ENCODE measurements around the gene GOLM1. TPM values are rescaled to one million over a fixed set of nuclear protein-coding genes. Genes with fewer than 3 reads are reported as not detected.
A peak's percentile ranks its signal among the peaks of the same experiment; 100 is the strongest.

The GOLM1 gene
- total and polyA plus RNA-seq, 5 experiments from 2014 or later, result 0.75 to 1.5 (median 1.1) TPM

GRCh38 chr9:86116425-86116824 lies 17.1 kb upstream of the GOLM1 start:
- H3K4me3 Mint-ChIP-seq, result no peak overlapping the region
- peaks cover 0 to 2% (median 0%) of the 10 kb centered on the region in 4 donors for H3K4me1 Mint-ChIP-seq
- no peak overlapping the region for H3K27ac Mint-ChIP-seq
- DNase-seq, result no peak
- H3K27me3 Mint-ChIP-seq, result peaks cover 6 to 18% (median 9%) of the 10 kb centered on the region in 5 donors
- peaks cover 0 to 2% (median 0%) of the 10 kb centered on the region in 9 donors for H3K9me3 Mint-ChIP-seq
- no peak for ATAC-seq
- no peaks in the 10 kb centered on the region for H3K36me3 Mint-ChIP-seq
- POLR2A ChIA-PET, result no interaction called here

GRCh38 chr9:86115886-86116285 lies 16.5 kb upstream of the GOLM1 start:
- DNase-seq, result no peak
- Mint-ChIP-seq H3K4me3 (no peak overlapping the region), H3K4me1 (peaks cover 0 to 2% (median 0%) of the 10 kb centered on the region in 4 donors), H3K9me3 (peaks cover 0 to 2% (median 0%) of the 10 kb centered on the region in 9 donors), H3K27me3 (peaks cover 6 to 18% (median 9%) of the 10 kb centered on the region in 5 donors), H3K27ac (no peak overlapping the region), H3K36me3 (no peaks in the 10 kb centered on the region)
- no peak for ATAC-seq
- POLR2A ChIA-PET, result no interaction called here

- ATAC-seq (no peak), DNase-seq (no peak)
- Mint-ChIP-seq H3K27me3 (peaks cover 7 to 16% (median 9%) of the 10 kb centered on the region in 5 donors), H3K4me1 (peaks cover 0 to 2% (median under 1%) of the 10 kb centered on the region in 4 donors), H3K9me3 (peaks cover 0 to 2% (median 0%) of the 10 kb centered on the region in 9 donors), H3K4me3 (no peak overlapping the region), H3K27ac (no peak overlapping the region), H3K36me3 (no peaks in the 10 kb centered on the region)
- POLR2A ChIA-PET, result no interaction called here
Observed at GRCh38 chr9:86112057-86112456, 12.7 kb upstream of the GOLM1 start.

GRCh38 chr9:86102626-86103025 lies 3.3 kb upstream of the GOLM1 start:
- ATAC-seq (no peak), DNase-seq (no peak)
- H3K9me3 Mint-ChIP-seq, result no peaks in the 10 kb centered on the region
- no peak overlapping the region for H3K4me3 Mint-ChIP-seq
- peaks cover 7 to 15% (median 10%) of the 10 kb centered on the region in 4 donors for H3K4me1 Mint-ChIP-seq
- peaks cover 0 to 4% (median 0%) of the 10 kb centered on the region in 3 donors for H3K36me3 Mint-ChIP-seq
- H3K27ac Mint-ChIP-seq, result peak overlapping the region in 1 of 10 donors; percentile 62
- peaks cover 15 to 37% (median 22%) of the 10 kb centered on the region in 5 donors for H3K27me3 Mint-ChIP-seq
- POLR2A ChIA-PET, result interaction anchor here (0.6 kb wide), 1 partner anchor 106 kb away, joined by 3 read pairs; no protein-coding TSS in a partner anchor

GRCh38 chr9:86099701-86100364 lies 475 bp upstream of the GOLM1 start:
- DNase-seq, result peak in 1 of 10 donors; percentile 8
- POLR2A ChIA-PET, result interaction anchor here (0.5 kb wide), 1 partner anchor 64 kb away, joined by 6 read pairs; no protein-coding TSS in a partner anchor
- H3K27me3 Mint-ChIP-seq, result peaks cover 17 to 49% (median 21%) of the 10 kb centered on the region in 5 donors

GRCh38 chr9:86097510-86098224 lies 1.7 kb downstream of the GOLM1 start:
- no peak for DNase-seq
- H3K9me3 Mint-ChIP-seq, result no peaks in the 10 kb centered on the region
- ATAC-seq, result no peak
- peak overlapping the region in 5 of 10 donors; percentile 64 to 71 (median 68) for H3K4me3 Mint-ChIP-seq
- peaks cover 0 to 4% (median 0%) of the 10 kb centered on the region in 3 donors for H3K36me3 Mint-ChIP-seq
- peaks cover 7 to 12% (median 10%) of the 10 kb centered on the region in 4 donors for H3K4me1 Mint-ChIP-seq
- POLR2A ChIA-PET, result no interaction called here
- peaks cover 16 to 39% (median 21%) of the 10 kb centered on the region in 5 donors for H3K27me3 Mint-ChIP-seq
- no peak overlapping the region for H3K27ac Mint-ChIP-seq

More at GRCh38 chr9:86099701-86100364, 475 bp upstream of the GOLM1 start:
- peak overlapping the region in 6 of 10 donors; percentile 12 to 79 (median 52) for H3K27ac Mint-ChIP-seq
- peak overlapping the region; percentile 80 to 95 (median 90) for H3K4me3 Mint-ChIP-seq
- ATAC-seq, result peak in 1 of 2 donors; percentile 53
- H3K36me3 Mint-ChIP-seq, result peaks cover 0 to 4% (median 0%) of the 10 kb centered on the region in 3 donors
- H3K4me1 Mint-ChIP-seq, result peaks cover 7 to 12% (median 10%) of the 10 kb centered on the region in 4 donors
- H3K9me3 Mint-ChIP-seq, result no peaks in the 10 kb centered on the region

- POLR2A ChIA-PET, result no interaction called here
- ATAC-seq (no peak), DNase-seq (no peak)
- Mint-ChIP-seq H3K36me3 (peaks cover 0 to 4% (median 0%) of the 10 kb centered on the region in 3 donors), H3K27me3 (peaks cover 17 to 32% (median 21%) of the 10 kb centered on the region in 5 donors), H3K4me1 (peaks cover 7 to 12% (median 10%) of the 10 kb centered on the region in 4 donors), H3K4me3 (no peak overlapping the region), H3K27ac (no peak overlapping the region), H3K9me3 (no peaks in the 10 kb centered on the region)
Observed at GRCh38 chr9:86096386-86096785, 3.0 kb downstream of the GOLM1 start.

GRCh38 chr9:86093788-86094555 lies 5.4 kb downstream of the GOLM1 start:
- ATAC-seq, result no peak
- H3K9me3 Mint-ChIP-seq, result peaks cover 0 to 5% (median 0%) of the 10 kb centered on the region in 9 donors
- H3K36me3 Mint-ChIP-seq, result peaks cover 0 to 5% (median 4%) of the 10 kb centered on the region in 3 donors
- H3K4me1 Mint-ChIP-seq, result peaks cover 0 to 3% (median 2%) of the 10 kb centered on the region in 4 donors
- DNase-seq, result no peak
- POLR2A ChIA-PET, result no interaction called here
- no peak overlapping the region for H3K27ac Mint-ChIP-seq
- peaks cover 13 to 34% (median 22%) of the 10 kb centered on the region in 5 donors for H3K27me3 Mint-ChIP-seq
- H3K4me3 Mint-ChIP-seq, result peak overlapping the region in 1 of 10 donors; percentile 34

GRCh38 chr9:86091477-86091876 lies 7.9 kb downstream of the GOLM1 start:
- DNase-seq, result no peak
- Mint-ChIP-seq H3K27me3 (peaks cover 0 to 26% (median 15%) of the 10 kb centered on the region in 5 donors), H3K36me3 (peaks cover 0 to 5% (median 4%) of the 10 kb centered on the region in 3 donors), H3K4me3 (no peak overlapping the region), H3K9me3 (peaks cover 0 to 24% (median 3%) of the 10 kb centered on the region in 9 donors), H3K27ac (no peak overlapping the region), H3K4me1 (no peaks in the 10 kb centered on the region)
- POLR2A ChIA-PET, result interaction anchor here (0.6 kb wide), 1 partner anchor 18 kb away, joined by 3 read pairs; no protein-coding TSS in a partner anchor
- ATAC-seq, result no peak

GRCh38 chr9:86082870-86083269 lies 16.5 kb downstream of the GOLM1 start:
- Mint-ChIP-seq H3K9me3 (peaks cover 0 to 11% (median 0%) of the 10 kb centered on the region in 9 donors), H3K27me3 (peaks cover 0 to 3% (median 2%) of the 10 kb centered on the region in 5 donors), H3K36me3 (no peaks in the 10 kb centered on the region), H3K27ac (no peak overlapping the region), H3K4me3 (no peak overlapping the region), H3K4me1 (no peaks in the 10 kb centered on the region)
- POLR2A ChIA-PET, result no interaction called here
- DNase-seq (no peak), ATAC-seq (no peak)

- DNase-seq (no peak), ATAC-seq (no peak)
- POLR2A ChIA-PET, result no interaction called here
- Mint-ChIP-seq H3K4me3 (no peak overlapping the region), H3K27me3 (no peaks in the 10 kb centered on the region), H3K27ac (no peak overlapping the region), H3K36me3 (no peaks in the 10 kb centered on the region), H3K9me3 (no peaks in the 10 kb centered on the region), H3K4me1 (peaks cover 0 to 8% (median 0%) of the 10 kb centered on the region in 4 donors)
Observed at GRCh38 chr9:86079865-86080469, 19.4 kb downstream of the GOLM1 start.

GRCh38 chr9:86079421-86079831 lies 19.9 kb downstream of the GOLM1 start:
- H3K27ac Mint-ChIP-seq, result no peak overlapping the region

More at GRCh38 chr9:86079421-86079831, 19.9 kb downstream of the GOLM1 start:
- POLR2A ChIA-PET, result no interaction called here
- Mint-ChIP-seq H3K27me3 (peaks cover 0 to 2% (median 0%) of the 10 kb centered on the region in 5 donors), H3K4me3 (no peak overlapping the region), H3K9me3 (no peaks in the 10 kb centered on the region), H3K36me3 (no peaks in the 10 kb centered on the region), H3K4me1 (peaks cover 0 to 8% (median 0%) of the 10 kb centered on the region in 4 donors)
- no peak for ATAC-seq
- no peak for DNase-seq
